WTC11 (cell line): ENCODE data around the gene KLHL29. TPM values are rescaled to one million over a fixed set of nuclear protein-coding genes. Genes with fewer than 3 reads are reported as not detected.

Experiments
- ATAC-seq: fragments of 200-7000 bp; cut with Tn5 transposase; 2 replicates; pipeline ENCODE4 v1.10.0; 2021; ENCODE audit warnings: mild to moderate bottlenecking, moderate library complexity
- CTCF ChIA-PET: fragments of 300-600 bp; sonication (Branson Sonifier 250); formaldehyde crosslinking; loops from one replicate; lab custom pipeline; 2021; ENCODE audit warnings: antibody characterized with exemption; lab: Charles Lee
- POLR2A ChIA-PET: fragments of 350-600 bp; sonication (Branson Sonifier 250); formaldehyde crosslinking; loops from one replicate; lab custom pipeline; 2021; ENCODE audit warnings: antibody characterized with exemption; lab: Charles Lee
- DNase-seq: peaks from one replicate; pipeline ENCODE4 v3.0.0; 2021; ENCODE audit warnings: low spot score
- H3K27ac Mint-ChIP-seq: 2 replicates; pipeline ENCODE4 v1.8.0; 2021; ENCODE audit warnings: mixed read lengths
- H3K27me3 Mint-ChIP-seq: 2 replicates; pipeline ENCODE4 v1.8.0; 2021; ENCODE audit warnings: low read depth, mild to moderate bottlenecking, moderate library complexity, mixed read lengths
- H3K36me3 Mint-ChIP-seq: 2 replicates; pipeline ENCODE4 v1.8.0; 2021; ENCODE audit warnings: mixed read lengths
- H3K4me1 Mint-ChIP-seq: 2 replicates; pipeline ENCODE4 v1.8.0; 2022; ENCODE audit warnings: mixed read lengths
- H3K4me3 Mint-ChIP-seq: 2 replicates; pipeline ENCODE4 v1.8.0; 2021; ENCODE audit warnings: mild to moderate bottlenecking, moderate library complexity, mixed read lengths
- H3K9me3 Mint-ChIP-seq: 2 replicates; pipeline ENCODE4 v1.8.0; 2021; ENCODE audit warnings: mixed read lengths
- CBFB ChIP-seq: sonication (generic); formaldehyde crosslinking; IDR thresholded peaks from 2 replicates; pipeline ENCODE4 v1.8.1; 2022; ENCODE audit warnings: mild to moderate bottlenecking, low read depth, missing genetic modification reagents
- CREM ChIP-seq: sonication (generic); formaldehyde crosslinking; IDR thresholded peaks from 2 replicates; pipeline ENCODE4 v1.8.1; 2022; ENCODE audit warnings: mild to moderate bottlenecking, missing genetic modification reagents, moderate library complexity
- EMX1 ChIP-seq: fragments of 250-450 bp; sonication (Bioruptor Pico); IDR thresholded peaks from 2 replicates; pipeline ENCODE4 v1.8.0; 2021; ENCODE audit warnings: mild to moderate bottlenecking
- GABPB1 ChIP-seq: sonication (generic); formaldehyde crosslinking; IDR thresholded peaks from 2 replicates; pipeline ENCODE4 v1.8.1; 2023; ENCODE audit warnings: mild to moderate bottlenecking, missing genetic modification reagents
- NR3C1 ChIP-seq: sonication (generic); formaldehyde crosslinking; conservative IDR thresholded peaks from 2 replicates; pipeline ENCODE4 v1.8.1; 2023; ENCODE audit warnings: low read depth, mild to moderate bottlenecking, missing genetic modification reagents
- PRRX2 ChIP-seq: fragments of 250-450 bp; sonication (Bioruptor Pico); IDR thresholded peaks from 2 replicates; pipeline ENCODE4 v1.8.0; 2021; ENCODE audit warnings: mild to moderate bottlenecking
- SMAD4 ChIP-seq: sonication (generic); formaldehyde crosslinking; IDR thresholded peaks from 2 replicates; pipeline ENCODE4 v1.8.0; 2022; ENCODE audit warnings: mild to moderate bottlenecking, missing genetic modification reagents
- TP53 ChIP-seq: sonication (generic); formaldehyde crosslinking; IDR thresholded peaks from 2 replicates; pipeline ENCODE4 v1.8.1; 2023; ENCODE audit warnings: mild to moderate bottlenecking, missing genetic modification reagents
- ZBTB21 ChIP-seq: sonication (generic); formaldehyde crosslinking; IDR thresholded peaks from 2 replicates; pipeline ENCODE4 v1.8.1; 2023; ENCODE audit warnings: mild to moderate bottlenecking, missing genetic modification reagents, borderline replicate concordance
- ZNF263 ChIP-seq: sonication (generic); formaldehyde crosslinking; IDR thresholded peaks from 2 replicates; pipeline ENCODE4 v1.8.1; 2022; ENCODE audit warnings: low read depth, mild to moderate bottlenecking, moderate library complexity, missing genetic modification reagents
- total RNA-seq: library from RNA; stranded (reverse); gene quantifications from 3 replicates; pipeline ENCODE4 v1.2.3, GENCODE V29; 2021
- TF ChIP-seq, protein P1 (sequence below): sonication (generic); formaldehyde crosslinking; IDR thresholded peaks from 2 replicates; pipeline ENCODE4 v1.8.1; 2023; ENCODE audit warnings: mild to moderate bottlenecking, missing genetic modification reagents
- TF ChIP-seq, protein P2 (sequence below): sonication (generic); formaldehyde crosslinking; conservative IDR thresholded peaks from 2 replicates; pipeline ENCODE4 v1.8.1; 2023; ENCODE audit warnings: mild to moderate bottlenecking, low read depth, missing genetic modification reagents, moderate library complexity
- TF ChIP-seq, protein P3 (sequence below): fragments of 250-450 bp; sonication (Bioruptor Pico); IDR thresholded peaks from 2 replicates; pipeline ENCODE4 v1.9.0; 2021; ENCODE audit warnings: mild to moderate bottlenecking, borderline replicate concordance
- TF ChIP-seq, protein P4 (sequence below): fragments of 200-600 bp; IDR thresholded peaks from 2 replicates; pipeline ENCODE4 v1.8.0; 2022; ENCODE audit warnings: antibody characterized with exemption

KLHL29 gene
- total RNA-seq, 1 experiment from 2014 or later: 7.1 TPM

DNA sequence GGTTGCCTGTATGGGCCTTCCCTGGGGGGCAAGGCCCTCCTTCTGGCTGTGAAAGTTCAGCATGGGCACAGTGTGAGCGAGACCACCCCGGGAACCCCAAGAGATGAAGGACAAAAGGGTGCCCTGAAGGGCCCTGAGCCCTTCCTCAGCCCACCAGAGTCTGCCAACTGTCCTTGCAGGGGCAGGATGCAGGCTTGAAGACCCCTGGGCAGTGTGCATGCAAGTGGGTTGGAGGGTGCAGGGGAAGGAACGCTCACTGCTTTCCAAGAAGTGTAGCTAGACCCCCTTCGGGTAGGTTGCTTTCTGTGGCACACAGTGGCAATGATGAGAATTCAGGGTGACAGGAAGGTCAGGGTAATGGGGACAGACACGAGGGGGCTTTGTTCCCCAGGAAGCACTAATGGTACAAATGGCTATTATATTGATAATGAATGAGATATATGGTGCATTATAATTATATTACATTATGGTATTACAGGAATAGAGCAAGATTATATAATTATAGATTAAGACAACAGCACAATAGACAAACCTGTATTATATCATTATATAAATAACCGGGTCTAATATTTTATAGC, 313.2 kb downstream of the KLHL29 start:
- ATAC-seq: no peak
- Mint-ChIP-seq H3K4me3 (no peak overlapping the region), H3K9me3 (peaks cover 13% of the 10 kb centered on the region), H3K27ac (no peak overlapping the region), H3K4me1 (peaks cover 11% of the 10 kb centered on the region)
- TF ChIP-seq CBFB (no peak), PRRX2 (CRISPR knock-in tag) (no peak), CREM (no peak), GABPB1 (no peak), TP53 (CRISPR knock-in tag) (no peak), ZBTB21 (CRISPR knock-in tag) (no peak), SMAD4 (CRISPR knock-in tag) (no peak), ZNF263 (no peak), NR3C1 (no peak), EMX1 (CRISPR knock-in tag) (no peak)
- TF ChIP-seq, protein P1, sequence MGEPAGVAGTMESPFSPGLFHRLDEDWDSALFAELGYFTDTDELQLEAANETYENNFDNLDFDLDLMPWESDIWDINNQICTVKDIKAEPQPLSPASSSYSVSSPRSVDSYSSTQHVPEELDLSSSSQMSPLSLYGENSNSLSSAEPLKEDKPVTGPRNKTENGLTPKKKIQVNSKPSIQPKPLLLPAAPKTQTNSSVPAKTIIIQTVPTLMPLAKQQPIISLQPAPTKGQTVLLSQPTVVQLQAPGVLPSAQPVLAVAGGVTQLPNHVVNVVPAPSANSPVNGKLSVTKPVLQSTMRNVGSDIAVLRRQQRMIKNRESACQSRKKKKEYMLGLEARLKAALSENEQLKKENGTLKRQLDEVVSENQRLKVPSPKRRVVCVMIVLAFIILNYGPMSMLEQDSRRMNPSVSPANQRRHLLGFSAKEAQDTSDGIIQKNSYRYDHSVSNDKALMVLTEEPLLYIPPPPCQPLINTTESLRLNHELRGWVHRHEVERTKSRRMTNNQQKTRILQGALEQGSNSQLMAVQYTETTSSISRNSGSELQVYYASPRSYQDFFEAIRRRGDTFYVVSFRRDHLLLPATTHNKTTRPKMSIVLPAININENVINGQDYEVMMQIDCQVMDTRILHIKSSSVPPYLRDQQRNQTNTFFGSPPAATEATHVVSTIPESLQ: no peak
- TF ChIP-seq, protein P2, sequence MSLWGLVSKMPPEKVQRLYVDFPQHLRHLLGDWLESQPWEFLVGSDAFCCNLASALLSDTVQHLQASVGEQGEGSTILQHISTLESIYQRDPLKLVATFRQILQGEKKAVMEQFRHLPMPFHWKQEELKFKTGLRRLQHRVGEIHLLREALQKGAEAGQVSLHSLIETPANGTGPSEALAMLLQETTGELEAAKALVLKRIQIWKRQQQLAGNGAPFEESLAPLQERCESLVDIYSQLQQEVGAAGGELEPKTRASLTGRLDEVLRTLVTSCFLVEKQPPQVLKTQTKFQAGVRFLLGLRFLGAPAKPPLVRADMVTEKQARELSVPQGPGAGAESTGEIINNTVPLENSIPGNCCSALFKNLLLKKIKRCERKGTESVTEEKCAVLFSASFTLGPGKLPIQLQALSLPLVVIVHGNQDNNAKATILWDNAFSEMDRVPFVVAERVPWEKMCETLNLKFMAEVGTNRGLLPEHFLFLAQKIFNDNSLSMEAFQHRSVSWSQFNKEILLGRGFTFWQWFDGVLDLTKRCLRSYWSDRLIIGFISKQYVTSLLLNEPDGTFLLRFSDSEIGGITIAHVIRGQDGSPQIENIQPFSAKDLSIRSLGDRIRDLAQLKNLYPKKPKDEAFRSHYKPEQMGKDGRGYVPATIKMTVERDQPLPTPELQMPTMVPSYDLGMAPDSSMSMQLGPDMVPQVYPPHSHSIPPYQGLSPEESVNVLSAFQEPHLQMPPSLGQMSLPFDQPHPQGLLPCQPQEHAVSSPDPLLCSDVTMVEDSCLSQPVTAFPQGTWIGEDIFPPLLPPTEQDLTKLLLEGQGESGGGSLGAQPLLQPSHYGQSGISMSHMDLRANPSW (CRISPR knock-in tag): no peak
- TF ChIP-seq, protein P3, sequence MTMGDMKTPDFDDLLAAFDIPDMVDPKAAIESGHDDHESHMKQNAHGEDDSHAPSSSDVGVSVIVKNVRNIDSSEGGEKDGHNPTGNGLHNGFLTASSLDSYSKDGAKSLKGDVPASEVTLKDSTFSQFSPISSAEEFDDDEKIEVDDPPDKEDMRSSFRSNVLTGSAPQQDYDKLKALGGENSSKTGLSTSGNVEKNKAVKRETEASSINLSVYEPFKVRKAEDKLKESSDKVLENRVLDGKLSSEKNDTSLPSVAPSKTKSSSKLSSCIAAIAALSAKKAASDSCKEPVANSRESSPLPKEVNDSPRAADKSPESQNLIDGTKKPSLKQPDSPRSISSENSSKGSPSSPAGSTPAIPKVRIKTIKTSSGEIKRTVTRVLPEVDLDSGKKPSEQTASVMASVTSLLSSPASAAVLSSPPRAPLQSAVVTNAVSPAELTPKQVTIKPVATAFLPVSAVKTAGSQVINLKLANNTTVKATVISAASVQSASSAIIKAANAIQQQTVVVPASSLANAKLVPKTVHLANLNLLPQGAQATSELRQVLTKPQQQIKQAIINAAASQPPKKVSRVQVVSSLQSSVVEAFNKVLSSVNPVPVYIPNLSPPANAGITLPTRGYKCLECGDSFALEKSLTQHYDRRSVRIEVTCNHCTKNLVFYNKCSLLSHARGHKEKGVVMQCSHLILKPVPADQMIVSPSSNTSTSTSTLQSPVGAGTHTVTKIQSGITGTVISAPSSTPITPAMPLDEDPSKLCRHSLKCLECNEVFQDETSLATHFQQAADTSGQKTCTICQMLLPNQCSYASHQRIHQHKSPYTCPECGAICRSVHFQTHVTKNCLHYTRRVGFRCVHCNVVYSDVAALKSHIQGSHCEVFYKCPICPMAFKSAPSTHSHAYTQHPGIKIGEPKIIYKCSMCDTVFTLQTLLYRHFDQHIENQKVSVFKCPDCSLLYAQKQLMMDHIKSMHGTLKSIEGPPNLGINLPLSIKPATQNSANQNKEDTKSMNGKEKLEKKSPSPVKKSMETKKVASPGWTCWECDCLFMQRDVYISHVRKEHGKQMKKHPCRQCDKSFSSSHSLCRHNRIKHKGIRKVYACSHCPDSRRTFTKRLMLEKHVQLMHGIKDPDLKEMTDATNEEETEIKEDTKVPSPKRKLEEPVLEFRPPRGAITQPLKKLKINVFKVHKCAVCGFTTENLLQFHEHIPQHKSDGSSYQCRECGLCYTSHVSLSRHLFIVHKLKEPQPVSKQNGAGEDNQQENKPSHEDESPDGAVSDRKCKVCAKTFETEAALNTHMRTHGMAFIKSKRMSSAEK (CRISPR knock-in tag): no peak
- TF ChIP-seq, protein P4, sequence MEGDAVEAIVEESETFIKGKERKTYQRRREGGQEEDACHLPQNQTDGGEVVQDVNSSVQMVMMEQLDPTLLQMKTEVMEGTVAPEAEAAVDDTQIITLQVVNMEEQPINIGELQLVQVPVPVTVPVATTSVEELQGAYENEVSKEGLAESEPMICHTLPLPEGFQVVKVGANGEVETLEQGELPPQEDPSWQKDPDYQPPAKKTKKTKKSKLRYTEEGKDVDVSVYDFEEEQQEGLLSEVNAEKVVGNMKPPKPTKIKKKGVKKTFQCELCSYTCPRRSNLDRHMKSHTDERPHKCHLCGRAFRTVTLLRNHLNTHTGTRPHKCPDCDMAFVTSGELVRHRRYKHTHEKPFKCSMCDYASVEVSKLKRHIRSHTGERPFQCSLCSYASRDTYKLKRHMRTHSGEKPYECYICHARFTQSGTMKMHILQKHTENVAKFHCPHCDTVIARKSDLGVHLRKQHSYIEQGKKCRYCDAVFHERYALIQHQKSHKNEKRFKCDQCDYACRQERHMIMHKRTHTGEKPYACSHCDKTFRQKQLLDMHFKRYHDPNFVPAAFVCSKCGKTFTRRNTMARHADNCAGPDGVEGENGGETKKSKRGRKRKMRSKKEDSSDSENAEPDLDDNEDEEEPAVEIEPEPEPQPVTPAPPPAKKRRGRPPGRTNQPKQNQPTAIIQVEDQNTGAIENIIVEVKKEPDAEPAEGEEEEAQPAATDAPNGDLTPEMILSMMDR: no peak
- TF ChIP-seq, all 79 proteins: peak for 0
- CTCF ChIA-PET: interaction anchor here (1.0 to 1.3 kb wide), 2 partner anchors 74 to 386 kb away, joined by 4 read pairs; partner anchors contain the start of gene TP53I3
- POLR2A ChIA-PET: no interaction called here
- no peaks in the 10 kb centered on the region for H3K27me3 Mint-ChIP-seq
- DNase-seq: no peak
- H3K36me3 Mint-ChIP-seq: peaks cover 24% of the 10 kb centered on the region
